B cell (primary cell): ENCODE measurements around the gene KCNJ14. TPM values are rescaled to one million over a fixed set of nuclear protein-coding genes. Genes with fewer than 3 reads are reported as not detected.

Experiments used
- ATAC-seq: fragments of 200-7000 bp; cut with Tn5 transposase; one replicate; pipeline ENCODE4 v1.10.0; 2021; ENCODE audit warnings: low read depth, mild to moderate bottlenecking, moderate number of reproducible peaks, moderate library complexity
- CTCF ChIA-PET: fragments of 350-600 bp; sonication (Branson Sonifier 250); formaldehyde crosslinking; loops from one replicate; lab custom pipeline; 2021; ENCODE audit warnings: antibody characterized with exemption, inconsistent platforms; lab: Charles Lee
- POLR2A ChIA-PET: fragments of 350-600 bp; sonication (Branson Sonifier 250); formaldehyde crosslinking; loops from one replicate; lab custom pipeline; 2021; ENCODE audit warnings: antibody characterized with exemption; lab: Charles Lee
- DNase-seq: peaks from one replicate; pipeline ENCODE4 v3.0.0; 2013
- H2AFZ ChIP-seq: 2 replicates; pipeline ENCODE4 v1.6.1; 2012; ENCODE audit warnings: mild to moderate bottlenecking, low read depth, low read length; ENCODE audit not compliant: insufficient read depth, poor library complexity, severe bottlenecking
- H3K27ac ChIP-seq, 2 donors: 1 replicate in 1 of 2; 2 replicates in 1 of 2; pipeline ENCODE4 v1.5.1; 2012 to 2013; ENCODE audit warnings: low read length in 2 of 2, mild to moderate bottlenecking in 2 of 2, moderate library complexity in 1 of 2
- H3K27me3 ChIP-seq, 4 experiments: fragments of 200-600 bp in 1 of 4; sonication (generic) in 1 of 4; replicated peaks in 1 of 4; 1 replicate in 2 of 4; 2 replicates in 2 of 4; pipeline versions ENCODE4 v1.6.1 to v1.7.0; 2013 to 2016; ENCODE audit warnings: low read length in 3 of 4, mild to moderate bottlenecking in 2 of 4, mixed read lengths in 1 of 4, moderate library complexity in 1 of 4; ENCODE audit not compliant: insufficient read depth in 4 of 4, control insufficient read depth in 3 of 4; ENCODE audit errors: control extremely low read depth in 1 of 4
- H3K36me3 ChIP-seq, 2 experiments: replicated peaks in 1 of 2; 1 replicate in 1 of 2; 2 replicates in 1 of 2; pipeline versions ENCODE4 v1.6.1 to v1.7.1; 2013; ENCODE audit warnings: low read length in 1 of 2; ENCODE audit not compliant: insufficient read depth in 2 of 2, control insufficient read depth in 1 of 2; ENCODE audit errors: control extremely low read depth in 1 of 2, extremely low read depth in 1 of 2
- H3K4me1 ChIP-seq, 2 donors: fragments of 200-600 bp in 1 of 2; sonication (generic) in 1 of 2; 1 replicate in 1 of 2; 2 replicates in 1 of 2; pipeline versions ENCODE4 v1.5.1 to v1.6.1; 2013 to 2017; ENCODE audit warnings: low read length in 2 of 2; ENCODE audit not compliant: control insufficient read depth in 2 of 2, insufficient read depth in 2 of 2
- H3K4me2 ChIP-seq: replicated peaks from 2 replicates; pipeline ENCODE3; 2012; ENCODE audit warnings: mild to moderate bottlenecking, low read depth, low read length; ENCODE audit not compliant: poor library complexity, severe bottlenecking
- H3K4me3 ChIP-seq, 5 experiments: fragments of 200-600 bp in 1 of 5; sonication (generic) in 1 of 5; 1 replicate in 3 of 5; 2 replicates in 2 of 5; pipeline versions ENCODE4 v1.5.1 to v1.7.0; 2011 to 2016; ENCODE audit warnings: low read length in 4 of 5, mild to moderate bottlenecking in 4 of 5, low read depth in 2 of 5, control low read depth in 1 of 5, moderate library complexity in 1 of 5; ENCODE audit not compliant: insufficient read depth in 1 of 5; ENCODE audit errors: control extremely low read depth in 1 of 5, extremely low read depth in 1 of 5
- H3K79me2 ChIP-seq: fragments of 200-600 bp; sonication (generic); one replicate; pipeline ENCODE4 v1.6.0; 2016; ENCODE audit warnings: low read length; ENCODE audit not compliant: control insufficient read depth, insufficient read depth
- H3K9ac ChIP-seq: fragments of 200-600 bp; sonication (generic); 2 replicates; pipeline ENCODE4 v1.6.1; 2017; ENCODE audit warnings: mild to moderate bottlenecking, low read length, moderate library complexity
- H3K9me3 ChIP-seq, 3 donors: one replicate each; pipeline versions ENCODE4 v1.6.1 to v1.7.1; 2013; ENCODE audit warnings: low read length in 2 of 3; ENCODE audit not compliant: control insufficient read depth in 2 of 3, insufficient read depth in 1 of 3; ENCODE audit errors: control extremely low read depth in 1 of 3
- H4K20me1 ChIP-seq: 2 replicates; pipeline ENCODE4 v1.6.0; 2012; ENCODE audit warnings: mild to moderate bottlenecking, low read length; ENCODE audit not compliant: insufficient read depth, control insufficient read depth, poor library complexity, severe bottlenecking
- H3K27ac Mint-ChIP-seq: one replicate; pipeline ENCODE4 v1.8.0; 2021; ENCODE audit warnings: mixed read lengths
- H3K27me3 Mint-ChIP-seq: one replicate; pipeline ENCODE4 v1.8.0; 2021; ENCODE audit warnings: mixed read lengths
- H3K4me1 Mint-ChIP-seq: one replicate; pipeline ENCODE4 v1.8.0; 2021; ENCODE audit warnings: mixed read lengths
- H3K4me3 Mint-ChIP-seq: one replicate; pipeline ENCODE4 v1.8.0; 2021; ENCODE audit warnings: mixed read lengths
- H3K9me3 Mint-ChIP-seq: one replicate; pipeline ENCODE4 v1.8.0; 2022; ENCODE audit warnings: mixed read lengths; ENCODE audit not compliant: insufficient read depth
- EZH2 ChIP-seq: IDR thresholded peaks from 2 replicates; pipeline ENCODE4 v1.6.1; 2012; ENCODE audit warnings: borderline replicate concordance, low read depth, mild to moderate bottlenecking, moderate library complexity, low read length; ENCODE audit not compliant: insufficient read depth, poor library complexity, severe bottlenecking
- WGBS: methylation state at CpG from one replicate; pipeline ENCODE4 v1.1.5; 2013; ENCODE audit warnings: missing lambda C conversion rate; ENCODE audit not compliant: insufficient coverage; 5-methylcytosine and 5-hydroxymethylcytosine counted together
- intact Hi-C: fragments of 100-400 bp; cut with micrococcal nuclease; formaldehyde crosslinking; loops from one replicate; pipeline ENCODE4 v1.10.0; 2022
- polyA plus RNA-seq: library from polyadenylated mRNA; depleted of rRNA; stranded (reverse); fragments of >200 nt; gene quantifications from 2 replicates; pipeline ENCODE4 v1.2.3, GENCODE V29; 2012
- total RNA-seq, 2 donors: library from RNA; stranded (reverse); fragments of 120-200 nt in 1 of 2; gene quantifications; 1 replicate in 1 of 2; 2 replicates in 1 of 2; pipeline versions ENCODE4 v1.2.3 to v1.2.4, GENCODE V29; 2013 to 2022
- TF ChIP-seq, protein P1 (sequence below): fragments of 200-600 bp; IDR thresholded peaks from one replicate; pipeline ENCODE4 v1.8.0; 2022; ENCODE audit warnings: antibody characterized with exemption, mild to moderate bottlenecking

The KCNJ14 gene
- total and polyA plus RNA-seq, 2 donors (not counting 1 experiment from before 2014, with no cell fraction given), result 1.5 to 2.3 TPM

DNA sequence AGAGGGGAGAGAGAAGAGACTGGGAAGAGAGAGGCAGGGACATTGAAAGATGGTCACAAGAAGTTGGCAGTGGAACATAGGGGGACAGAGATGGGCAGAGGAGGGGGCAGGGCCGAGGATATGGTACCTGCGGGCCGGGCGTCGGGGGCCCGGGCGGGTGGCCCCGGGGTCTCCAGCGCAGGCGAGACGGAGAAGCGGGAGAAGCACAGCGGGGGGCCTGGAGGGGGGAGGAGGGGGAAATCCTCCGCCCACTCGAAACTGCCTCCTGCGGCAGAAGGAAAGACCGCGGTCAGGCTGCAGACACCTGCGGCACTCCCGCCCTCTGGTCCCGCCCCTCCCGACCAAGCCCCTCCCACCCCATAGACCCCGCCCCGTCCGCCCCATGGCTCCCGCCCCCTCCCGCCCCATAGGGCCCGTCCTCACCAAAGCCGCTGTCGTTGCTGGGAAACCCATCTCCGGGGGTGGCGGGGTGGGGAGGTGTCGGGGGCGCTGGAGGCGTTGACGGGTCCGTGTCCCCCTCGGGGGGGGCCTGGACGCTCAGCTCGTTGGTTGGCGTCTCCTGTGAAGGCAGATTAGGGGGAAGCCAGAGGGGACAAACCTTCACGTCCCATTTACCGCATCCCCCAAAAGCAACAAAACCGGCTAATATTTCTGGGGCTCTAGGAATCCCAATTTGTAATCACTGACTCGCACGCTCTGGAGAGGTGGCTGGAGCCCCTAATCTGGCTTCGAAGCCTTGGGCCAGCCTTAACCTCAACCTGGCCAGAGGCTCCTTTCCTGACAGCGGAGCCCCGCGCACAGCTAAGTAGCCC is 35.8 kb downstream of the KCNJ14 start:
- TF ChIP-seq, protein P1, sequence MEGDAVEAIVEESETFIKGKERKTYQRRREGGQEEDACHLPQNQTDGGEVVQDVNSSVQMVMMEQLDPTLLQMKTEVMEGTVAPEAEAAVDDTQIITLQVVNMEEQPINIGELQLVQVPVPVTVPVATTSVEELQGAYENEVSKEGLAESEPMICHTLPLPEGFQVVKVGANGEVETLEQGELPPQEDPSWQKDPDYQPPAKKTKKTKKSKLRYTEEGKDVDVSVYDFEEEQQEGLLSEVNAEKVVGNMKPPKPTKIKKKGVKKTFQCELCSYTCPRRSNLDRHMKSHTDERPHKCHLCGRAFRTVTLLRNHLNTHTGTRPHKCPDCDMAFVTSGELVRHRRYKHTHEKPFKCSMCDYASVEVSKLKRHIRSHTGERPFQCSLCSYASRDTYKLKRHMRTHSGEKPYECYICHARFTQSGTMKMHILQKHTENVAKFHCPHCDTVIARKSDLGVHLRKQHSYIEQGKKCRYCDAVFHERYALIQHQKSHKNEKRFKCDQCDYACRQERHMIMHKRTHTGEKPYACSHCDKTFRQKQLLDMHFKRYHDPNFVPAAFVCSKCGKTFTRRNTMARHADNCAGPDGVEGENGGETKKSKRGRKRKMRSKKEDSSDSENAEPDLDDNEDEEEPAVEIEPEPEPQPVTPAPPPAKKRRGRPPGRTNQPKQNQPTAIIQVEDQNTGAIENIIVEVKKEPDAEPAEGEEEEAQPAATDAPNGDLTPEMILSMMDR, result no peak
- no peak for TF ChIP-seq EZH2
- Mint-ChIP-seq H3K4me3 (peak overlapping the region; percentile 74), H3K4me1 (peaks cover 35% of the 10 kb centered on the region), H3K27me3 (peaks cover 27% of the 10 kb centered on the region), H3K27ac (peak overlapping the region; percentile 46), H3K9me3 (no peaks in the 10 kb centered on the region)
- peak; percentile 86 for DNase-seq
- ATAC-seq, result peak; percentile 40
- H3K4me2 ChIP-seq, result peak overlapping the region; percentile 75
- peak overlapping the region; percentile 22 for H3K9ac ChIP-seq
- no peaks in the 10 kb centered on the region for H3K36me3 ChIP-seq
- WGBS, result 8% methylated on average over 29 of the region's 50 CpGs
- peaks cover 0 to 40% (median 21%) of the 10 kb centered on the region in 4 experiments for H3K27me3 ChIP-seq
- ChIA-PET CTCF (interaction anchor here (0.6 to 5.5 kb wide), 12 partner anchors 10 to 351 kb away, joined by 3 to 65 read pairs (median 5); partner anchors contain the start of genes LMTK3, SYNGR4 and TMEM143), POLR2A (interaction anchor here (0.6 to 1.6 kb wide), 3 partner anchors 10 to 167 kb away, joined by 3 to 8 read pairs (median 4); no protein-coding TSS in a partner anchor)
- intact Hi-C loops, result loop anchor here (1.0 to 10.0 kb wide), 4 partner anchors 22 to 170 kb away; partner anchors contain the start of genes CYTH2, GRIN2D and KDELR1
- no peaks in the 10 kb centered on the region for H3K79me2 ChIP-seq
- peaks cover 0 to 27% (median 0%) of the 10 kb centered on the region in 3 donors for H3K9me3 ChIP-seq
- H2AFZ ChIP-seq, result peak overlapping the region; percentile 34
- no peak overlapping the region for H3K27ac ChIP-seq
- H4K20me1 ChIP-seq, result peaks cover 6% of the 10 kb centered on the region
- H3K4me3 ChIP-seq, result peak overlapping the region in 3 of 5 experiments; percentile 12 to 49 (median 34)
- peaks cover 39 to 44% of the 10 kb centered on the region in 2 donors for H3K4me1 ChIP-seq
